ENCODE results near the gene TCF7L1. TPM values are rescaled to one million over a fixed set of nuclear protein-coding genes. Genes with fewer than 3 reads are reported as not detected.

The TCF7L1 gene
- total RNA-seq, 1 donor from 2014 or later: 83.8 TPM

- H3K4me3 Mint-ChIP-seq (ENCODE audit: unreplicated experiment): peak overlapping the region; percentile 47
- no peak for TF ChIP-seq CTCF (IDR thresholded peaks at IDR 0.05; ENCODE audit: unreplicated experiment)
- peaks cover 5% of the 10 kb centered on the region for H3K9me3 Mint-ChIP-seq (ENCODE audit: unreplicated experiment)
- H3K36me3 Mint-ChIP-seq (ENCODE audit: low read depth, unreplicated experiment): peaks cover 43% of the 10 kb centered on the region
- peaks cover 14% of the 10 kb centered on the region for H3K27me3 Mint-ChIP-seq (ENCODE audit: unreplicated experiment)
- H3K27ac Mint-ChIP-seq (ENCODE audit: unreplicated experiment): peak overlapping the region; percentile 57
- H3K4me1 Mint-ChIP-seq (ENCODE audit: unreplicated experiment): peaks cover 93% of the 10 kb centered on the region
- DNase-seq (ENCODE audit: low spot score): no peak
Observed at GRCh38 chr2:85181844-85182456, 48.8 kb downstream of the TCF7L1 start.

GRCh38 chr2:85183076-85183475 is 49.9 kb downstream of the TCF7L1 start:
- Mint-ChIP-seq H3K9me3 (ENCODE audit: unreplicated experiment) (peaks cover 5% of the 10 kb centered on the region), H3K4me1 (ENCODE audit: unreplicated experiment) (peaks cover 87% of the 10 kb centered on the region), H3K36me3 (ENCODE audit: low read depth, unreplicated experiment) (peaks cover 40% of the 10 kb centered on the region), H3K4me3 (ENCODE audit: unreplicated experiment) (no peak overlapping the region), H3K27ac (ENCODE audit: unreplicated experiment) (no peak overlapping the region), H3K27me3 (ENCODE audit: unreplicated experiment) (peaks cover 14% of the 10 kb centered on the region)
- no peak for TF ChIP-seq CTCF (IDR thresholded peaks at IDR 0.05; ENCODE audit: unreplicated experiment)
- DNase-seq (ENCODE audit: low spot score): no peak

GRCh38 chr2:85183479-85183878 is 50.3 kb downstream of the TCF7L1 start:
- peak overlapping the region; percentile 25 for H3K27ac Mint-ChIP-seq (ENCODE audit: unreplicated experiment)
- H3K4me3 Mint-ChIP-seq (ENCODE audit: unreplicated experiment): no peak overlapping the region
- H3K4me1 Mint-ChIP-seq (ENCODE audit: unreplicated experiment): peaks cover 83% of the 10 kb centered on the region
- H3K36me3 Mint-ChIP-seq (ENCODE audit: low read depth, unreplicated experiment): peaks cover 40% of the 10 kb centered on the region
- H3K9me3 Mint-ChIP-seq (ENCODE audit: unreplicated experiment): peaks cover 5% of the 10 kb centered on the region
- TF ChIP-seq CTCF (IDR thresholded peaks at IDR 0.05; ENCODE audit: unreplicated experiment): no peak
- peaks cover 14% of the 10 kb centered on the region for H3K27me3 Mint-ChIP-seq (ENCODE audit: unreplicated experiment)
- no peak for DNase-seq (ENCODE audit: low spot score)

GRCh38 chr2:85184231-85184630 is 51.0 kb downstream of the TCF7L1 start:
- no peak for TF ChIP-seq CTCF (IDR thresholded peaks at IDR 0.05; ENCODE audit: unreplicated experiment)
- Mint-ChIP-seq H3K27me3 (ENCODE audit: unreplicated experiment) (peaks cover 14% of the 10 kb centered on the region), H3K36me3 (ENCODE audit: low read depth, unreplicated experiment) (peaks cover 40% of the 10 kb centered on the region), H3K27ac (ENCODE audit: unreplicated experiment) (peak overlapping the region; percentile 25), H3K9me3 (ENCODE audit: unreplicated experiment) (peaks cover 5% of the 10 kb centered on the region), H3K4me1 (ENCODE audit: unreplicated experiment) (peaks cover 77% of the 10 kb centered on the region), H3K4me3 (ENCODE audit: unreplicated experiment) (no peak overlapping the region)
- no peak for DNase-seq (ENCODE audit: low spot score)

- DNase-seq (ENCODE audit: low spot score): no peak
- peaks cover 70% of the 10 kb centered on the region for H3K4me1 Mint-ChIP-seq (ENCODE audit: unreplicated experiment)
Observed at GRCh38 chr2:85184990-85185389, 51.8 kb downstream of the TCF7L1 start.

More at GRCh38 chr2:85184990-85185389, 51.8 kb downstream of the TCF7L1 start:
- H3K4me3 Mint-ChIP-seq (ENCODE audit: unreplicated experiment): no peak overlapping the region
- TF ChIP-seq CTCF (IDR thresholded peaks at IDR 0.05; ENCODE audit: unreplicated experiment): no peak
- H3K9me3 Mint-ChIP-seq (ENCODE audit: unreplicated experiment): peaks cover 5% of the 10 kb centered on the region
- peaks cover 12% of the 10 kb centered on the region for H3K27me3 Mint-ChIP-seq (ENCODE audit: unreplicated experiment)
- peaks cover 40% of the 10 kb centered on the region for H3K36me3 Mint-ChIP-seq (ENCODE audit: low read depth, unreplicated experiment)
- H3K27ac Mint-ChIP-seq (ENCODE audit: unreplicated experiment): peak overlapping the region; percentile 57

Data from endothelial cell (in vitro differentiated cells).